Mesenchymal stem cell (in vitro differentiated cells and primary cell): ENCODE data around the gene LRP1B.
A peak's percentile ranks its signal among the peaks of the same experiment; 100 is the strongest.

ENCODE experiments used
- DNase-seq: peaks from one replicate; pipeline ENCODE4 v3.0.0-alpha.2; 2013
- H2AFZ ChIP-seq: one replicate; pipeline ENCODE4 v1.6.1; 2013; ENCODE audit warnings: low read depth, mild to moderate bottlenecking, control low read depth, inconsistent platforms, low read length, moderate library complexity
- H2AK5ac ChIP-seq: 2 replicates; pipeline ENCODE4 v1.6.1; 2013; ENCODE audit warnings: low read length, moderate library complexity, mild to moderate bottlenecking, inconsistent platforms; ENCODE audit not compliant: severe bottlenecking
- H2BK120ac ChIP-seq: one replicate; pipeline ENCODE4 v1.6.1; 2013; ENCODE audit warnings: low read depth, mild to moderate bottlenecking, inconsistent platforms, low read length, moderate library complexity
- H2BK12ac ChIP-seq, 2 experiments: one replicate each; pipeline ENCODE4 v1.6.1; 2013; ENCODE audit warnings: inconsistent platforms in 2 of 2, low read length in 2 of 2, mild to moderate bottlenecking in 2 of 2, moderate library complexity in 2 of 2, control low read depth in 1 of 2
- H2BK15ac ChIP-seq: one replicate; pipeline ENCODE4 v1.6.1; 2013; ENCODE audit warnings: mild to moderate bottlenecking, low read depth, inconsistent platforms; ENCODE audit not compliant: poor library complexity, severe bottlenecking
- H2BK5ac ChIP-seq: 2 replicates; pipeline ENCODE4 v1.6.1; 2013; ENCODE audit warnings: low read depth, mild to moderate bottlenecking, low read length, control low read depth, inconsistent platforms; ENCODE audit not compliant: poor library complexity, severe bottlenecking
- H3K14ac ChIP-seq, 2 experiments: one replicate each; pipeline ENCODE4 v1.6.1; 2013; ENCODE audit warnings: inconsistent platforms in 2 of 2, low read length in 2 of 2, control low read depth in 1 of 2, mild to moderate bottlenecking in 1 of 2, moderate library complexity in 1 of 2
- H3K18ac ChIP-seq, 2 experiments: one replicate each; pipeline ENCODE4 v1.6.1; 2013; ENCODE audit warnings: inconsistent platforms in 2 of 2, low read length in 2 of 2, control low read depth in 1 of 2, low read depth in 1 of 2, mild to moderate bottlenecking in 1 of 2
- H3K23ac ChIP-seq, 2 experiments: one replicate each; pipeline ENCODE4 v1.6.1; 2013; ENCODE audit warnings: inconsistent platforms in 2 of 2, low read length in 2 of 2, mild to moderate bottlenecking in 2 of 2, moderate library complexity in 2 of 2, control low read depth in 1 of 2
- H3K27ac ChIP-seq: 2 replicates; pipeline ENCODE4 v1.5.1; 2013; ENCODE audit warnings: mild to moderate bottlenecking, moderate library complexity, low read length, control low read depth, inconsistent platforms; ENCODE audit not compliant: poor library complexity, severe bottlenecking
- H3K27me3 ChIP-seq, 2 experiments: 2 replicates each; pipeline versions ENCODE4 v1.6.1 to v1.7.0; 2013; ENCODE audit warnings: low read length in 2 of 2, mild to moderate bottlenecking in 2 of 2, moderate library complexity in 2 of 2, control low read depth in 1 of 2, inconsistent platforms in 1 of 2; ENCODE audit not compliant: control insufficient read depth in 1 of 2, insufficient read depth in 1 of 2
- H3K36me3 ChIP-seq, 2 experiments: 2 replicates each; pipeline versions ENCODE4 v1.6.1 to v1.7.0; 2013; ENCODE audit warnings: low read length in 2 of 2, control low read depth in 1 of 2, inconsistent platforms in 1 of 2, low read depth in 1 of 2, mild to moderate bottlenecking in 1 of 2; ENCODE audit not compliant: insufficient read depth in 2 of 2, control insufficient read depth in 1 of 2
- H3K4ac ChIP-seq, 2 experiments: one replicate each; pipeline ENCODE4 v1.6.1; 2013; ENCODE audit warnings: inconsistent platforms in 2 of 2, low read length in 2 of 2, mild to moderate bottlenecking in 2 of 2, moderate library complexity in 2 of 2, control low read depth in 1 of 2, low read depth in 1 of 2
- H3K4me1 ChIP-seq: 2 replicates; pipeline ENCODE4 v1.6.1; 2013; ENCODE audit warnings: low read depth, low read length, control low read depth; ENCODE audit not compliant: control insufficient read depth, insufficient read depth
- H3K4me2 ChIP-seq: 2 replicates; pipeline ENCODE4 v1.6.1; 2013; ENCODE audit warnings: low read length, mild to moderate bottlenecking, inconsistent platforms; ENCODE audit not compliant: poor library complexity, severe bottlenecking
- H3K4me3 ChIP-seq, 2 experiments: 2 replicates each; pipeline versions ENCODE4 v1.5.1 to v1.7.0; 2013; ENCODE audit warnings: low read length in 2 of 2, mild to moderate bottlenecking in 2 of 2, control low read depth in 1 of 2, low read depth in 1 of 2; ENCODE audit not compliant: insufficient read depth in 1 of 2
- H3K79me1 ChIP-seq: replicated peaks from 2 replicates; pipeline ENCODE4 v1.6.1; 2013; ENCODE audit warnings: mild to moderate bottlenecking, control low read depth, low read length, inconsistent platforms; ENCODE audit not compliant: poor library complexity, severe bottlenecking
- H3K9ac ChIP-seq: 2 replicates; pipeline ENCODE4 v1.7.0; 2013; ENCODE audit warnings: mild to moderate bottlenecking, low read length, moderate library complexity
- H3K9me3 ChIP-seq: 2 replicates; pipeline ENCODE4 v1.7.0; 2013; ENCODE audit warnings: mild to moderate bottlenecking, low read length; ENCODE audit not compliant: control insufficient read depth
- H4K8ac ChIP-seq: one replicate; pipeline ENCODE4 v1.6.1; 2013; ENCODE audit warnings: inconsistent platforms, mild to moderate bottlenecking, low read length, moderate library complexity
- H4K91ac ChIP-seq: one replicate; pipeline ENCODE4 v1.6.1; 2013; ENCODE audit warnings: mild to moderate bottlenecking, low read length, inconsistent platforms
- WGBS: methylation state at CpG from one replicate; pipeline ENCODE4 v1.1.7; 2013; ENCODE audit warnings: mixed read lengths; 5-methylcytosine and 5-hydroxymethylcytosine counted together

Gene LRP1B

DNA sequence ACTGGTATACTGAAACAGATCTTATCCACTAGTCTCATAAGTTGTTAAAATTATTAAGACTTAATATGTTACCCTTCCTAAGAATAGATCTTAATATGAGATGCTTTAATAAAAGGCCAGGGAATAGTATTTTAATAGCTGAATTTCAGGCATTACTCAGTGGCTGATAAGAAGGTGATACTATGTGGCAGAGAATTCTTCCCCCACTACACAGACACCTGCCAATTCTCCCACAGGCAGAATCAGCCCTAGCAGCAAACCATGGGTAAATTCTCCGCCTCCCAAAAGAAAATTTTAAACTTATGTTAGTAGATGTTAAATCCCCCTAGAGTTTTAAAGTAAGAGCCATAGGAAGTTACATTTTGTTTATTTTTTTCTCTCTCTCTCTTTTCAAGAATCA is 888.8 kb downstream of the LRP1B start:
- no CpG with 5 or more reads among the region's 1 CpG for WGBS
- H4K91ac ChIP-seq = no peak overlapping the region
- H3K36me3 ChIP-seq = no peaks in the 10 kb centered on the region
- no peak overlapping the region for H2AK5ac ChIP-seq
- no peak overlapping the region for H2AFZ ChIP-seq
- no peak overlapping the region for H3K9ac ChIP-seq
- H3K27ac ChIP-seq = no peak overlapping the region
- H3K4me2 ChIP-seq = no peak overlapping the region
- H3K4ac ChIP-seq = no peak overlapping the region
- no peak overlapping the region for H2BK120ac ChIP-seq
- H4K8ac ChIP-seq = no peak overlapping the region
- no peak overlapping the region for H3K23ac ChIP-seq
- H3K4me3 ChIP-seq = no peak overlapping the region
- H2BK15ac ChIP-seq = no peak overlapping the region
- H3K9me3 ChIP-seq = no peaks in the 10 kb centered on the region
- H2BK5ac ChIP-seq = no peak overlapping the region
- DNase-seq = no peak
- H3K79me1 ChIP-seq = no peaks in the 10 kb centered on the region
- no peak overlapping the region for H3K18ac ChIP-seq
- no peaks in the 10 kb centered on the region for H3K27me3 ChIP-seq
- no peak overlapping the region for H3K14ac ChIP-seq
- no peak overlapping the region for H2BK12ac ChIP-seq
- no peaks in the 10 kb centered on the region for H3K4me1 ChIP-seq

DNA sequence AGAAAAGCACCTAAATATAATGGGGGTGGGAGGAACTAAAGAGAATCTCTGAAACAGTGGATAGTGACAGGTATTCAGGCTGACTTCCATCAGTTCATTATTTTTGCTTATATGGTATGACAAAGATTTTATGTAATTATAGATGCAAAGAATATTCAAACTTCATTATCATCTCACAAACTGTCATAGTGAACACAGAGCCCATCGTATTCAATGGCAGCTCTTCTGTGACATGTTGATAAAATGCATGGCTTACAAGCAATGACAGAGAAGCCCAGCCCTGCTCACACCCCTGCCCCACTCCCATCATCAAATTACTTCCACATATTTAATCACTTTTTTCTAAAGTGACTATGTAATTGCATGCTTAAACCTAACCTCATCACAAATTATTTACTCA is 904.3 kb downstream of the LRP1B start:
- WGBS = 94% methylated on average over 1 of the region's 1 CpG
- DNase-seq = no peak

DNA sequence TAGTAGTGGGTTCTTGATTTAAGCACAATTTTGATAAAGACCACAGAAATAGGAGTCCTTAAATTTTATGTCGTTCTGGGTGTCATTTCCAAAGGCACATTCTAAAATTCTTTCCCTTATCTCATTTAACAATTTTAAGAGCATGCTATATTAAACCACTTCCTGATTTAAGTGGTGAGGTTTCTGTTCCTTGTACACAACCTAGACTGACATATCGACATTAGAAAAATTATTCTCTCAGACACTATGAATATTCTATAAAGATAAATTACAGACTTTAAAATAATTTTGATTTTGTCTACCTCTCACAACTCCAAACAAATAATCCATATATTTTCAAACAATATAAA is 923.8 kb downstream of the LRP1B start:
- Histone ChIP-seq H3K9me3 (no peaks in the 10 kb centered on the region), H4K91ac (no peak overlapping the region)
- WGBS = no CpG with 5 or more reads among the region's 2 CpGs

More for the DNA sequence above, 904.3 kb downstream of the LRP1B start:
- H3K9ac ChIP-seq = no peak overlapping the region
- no peak overlapping the region for H2BK5ac ChIP-seq
- H3K23ac ChIP-seq = no peak overlapping the region
- H2AFZ ChIP-seq = no peak overlapping the region
- H2BK15ac ChIP-seq = no peak overlapping the region
- H3K4me2 ChIP-seq = no peak overlapping the region
- no peaks in the 10 kb centered on the region for H3K27me3 ChIP-seq
- no peak overlapping the region for H3K4ac ChIP-seq
- H3K4me3 ChIP-seq = no peak overlapping the region
- no peak overlapping the region for H3K18ac ChIP-seq
- H3K79me1 ChIP-seq = no peaks in the 10 kb centered on the region
- no peaks in the 10 kb centered on the region for H3K4me1 ChIP-seq
- H3K9me3 ChIP-seq = peaks cover 13% of the 10 kb centered on the region
- H4K8ac ChIP-seq = no peak overlapping the region
- H3K36me3 ChIP-seq = no peaks in the 10 kb centered on the region
- no peak overlapping the region for H2BK120ac ChIP-seq
- H4K91ac ChIP-seq = no peak overlapping the region
- H2AK5ac ChIP-seq = no peak overlapping the region
- no peak overlapping the region for H2BK12ac ChIP-seq
- H3K27ac ChIP-seq = no peak overlapping the region
- H3K14ac ChIP-seq = no peak overlapping the region

DNA sequence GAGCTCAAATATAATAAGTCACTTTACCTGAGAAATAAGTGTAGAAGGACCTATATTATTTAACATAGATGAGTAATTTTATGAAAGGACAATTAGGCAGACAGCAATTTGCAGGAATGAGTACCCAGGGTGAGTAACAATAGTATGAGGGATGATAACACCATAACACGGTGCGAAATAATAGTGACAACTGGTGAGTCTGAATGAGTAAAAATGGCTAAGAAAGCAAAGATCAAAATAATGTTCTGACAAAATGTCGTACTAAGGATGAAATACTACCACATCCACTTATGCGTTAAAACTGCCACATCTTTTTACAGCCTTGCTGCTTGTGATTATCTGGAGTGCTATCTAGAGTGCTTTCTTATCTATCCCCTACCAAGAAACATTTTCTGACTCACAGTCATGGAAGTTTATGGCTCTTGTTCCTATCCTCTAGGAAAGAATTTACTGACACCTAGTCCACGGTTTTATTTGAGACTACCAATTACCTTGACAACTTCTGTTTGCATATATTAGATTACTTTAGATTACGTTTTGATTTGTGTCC is 929.7 kb downstream of the LRP1B start:
- H3K27me3 ChIP-seq = no peaks in the 10 kb centered on the region
- H3K9ac ChIP-seq = no peak overlapping the region
- no peak overlapping the region for H3K4me2 ChIP-seq
- no peak overlapping the region for H2AK5ac ChIP-seq
- no peak overlapping the region for H2BK120ac ChIP-seq
- WGBS = 32% methylated on average over 4 of the region's 6 CpGs
- H3K27ac ChIP-seq = no peak overlapping the region
- no peak overlapping the region for H3K18ac ChIP-seq
- H3K4me1 ChIP-seq = peaks cover 1% of the 10 kb centered on the region
- H3K23ac ChIP-seq = no peak overlapping the region
- H3K79me1 ChIP-seq = no peaks in the 10 kb centered on the region
- H2BK12ac ChIP-seq = no peak overlapping the region
- H3K9me3 ChIP-seq = no peaks in the 10 kb centered on the region
- H2AFZ ChIP-seq = no peak overlapping the region
- H3K4me3 ChIP-seq = no peak overlapping the region
- DNase-seq = peak; percentile 44
- no peak overlapping the region for H4K8ac ChIP-seq
- no peak overlapping the region for H2BK5ac ChIP-seq
- no peak overlapping the region for H4K91ac ChIP-seq
- no peak overlapping the region for H3K4ac ChIP-seq
- H2BK15ac ChIP-seq = no peak overlapping the region
- no peaks in the 10 kb centered on the region for H3K36me3 ChIP-seq
- no peak overlapping the region for H3K14ac ChIP-seq

More for the DNA sequence above, 923.8 kb downstream of the LRP1B start:
- Histone ChIP-seq H2BK15ac (no peak overlapping the region), H2BK5ac (no peak overlapping the region), H3K27me3 (no peaks in the 10 kb centered on the region), H3K4me3 (no peak overlapping the region), H3K79me1 (no peaks in the 10 kb centered on the region), H3K14ac (no peak overlapping the region), H3K18ac (no peak overlapping the region), H2AK5ac (no peak overlapping the region), H2AFZ (no peak overlapping the region), H2BK12ac (no peak overlapping the region), H3K9ac (no peak overlapping the region), H3K4me2 (no peak overlapping the region), H3K36me3 (no peaks in the 10 kb centered on the region), H2BK120ac (no peak overlapping the region), H3K23ac (no peak overlapping the region), H4K8ac (no peak overlapping the region), H3K27ac (no peak overlapping the region), H3K4me1 (no peaks in the 10 kb centered on the region), H3K4ac (no peak overlapping the region)
- DNase-seq = no peak
